Uterus (tissue), 2 donors: ENCODE measurements around the gene ERMP1.

ENCODE experiments used
- CTCF ChIP-seq, 4 experiments: fragments of 200-600 bp in 2 of 4; fragments of 450-650 bp in 2 of 4; sonication (generic) in 2 of 4; IDR thresholded peaks; one replicate each; pipeline ENCODE4 v1.5.1; 2016 to 2019; ENCODE audit warnings: antibody characterized with exemption in 4 of 4, mild to moderate bottlenecking in 2 of 4, moderate library complexity in 1 of 4
- POLR2A ChIP-seq, 2 donors: fragments of 450-650 bp; IDR thresholded peaks; one replicate each; pipeline ENCODE4 v1.6.1; 2016; ENCODE audit warnings: antibody characterized with exemption in 2 of 2, mild to moderate bottlenecking in 1 of 2, moderate library complexity in 1 of 2

- no peak for TF ChIP-seq CTCF (IDR thresholded peaks at IDR 0.05)
- TF ChIP-seq POLR2A (IDR thresholded peaks at IDR 0.05) = no peak
These were observed 45.1 kb downstream of the ERMP1 start for GRCh38 chr9:5787759-5788302.
